Left ventricle myocardium superior (tissue), 1 donor: Measurements from ENCODE around the gene MYNN. TPM values are rescaled to one million over a fixed set of nuclear protein-coding genes. Genes with fewer than 3 reads are reported as not detected.
"Not testable (repeated sequence)": the region's sequence is repeated elsewhere in the genome, so short reads cannot be mapped to it uniquely, and the experiment has no call there.

Experiments used
- ATAC-seq: fragments of 200-7000 bp; cut with Tn5 transposase; one replicate; pipeline ENCODE4 v1.9.1; 2020; ENCODE audit warnings: mild to moderate bottlenecking, moderate library complexity
- DNase-seq: peaks from one replicate; pipeline ENCODE4 v3.0.0-alpha.2; 2020
- intact Hi-C: fragments of 100-400 bp; cut with micrococcal nuclease; formaldehyde crosslinking; loops from one replicate; pipeline ENCODE4 v1.11.0; 2022
- long read RNA-seq: library from polyadenylated mRNA; unstranded; transcript quantifications from one replicate; pipeline ENCODE4 v2.0.0, GENCODE V29; 2021
- total RNA-seq: library from RNA; stranded (reverse); fragmentation: NEBNext Ultra II Directional; extraction: Animal tissue kit (Norgen Biotek cat#: 25700); gene quantifications from one replicate; pipeline ENCODE4 v1.2.1, GENCODE V29; 2021
- donor health status: DM: no; HTN: yes; CAD: no; lungs with severe emphysema.

Gene MYNN
- total RNA-seq = 13.2 TPM
- long read RNA-seq, full-length matches to known transcripts = 13 of 21 reads
- long read RNA-seq, partial matches to known transcripts = 2 of 21 reads
- long read RNA-seq, other reads (novel, unspliced or antisense) = 6 of 21 reads

DNA sequence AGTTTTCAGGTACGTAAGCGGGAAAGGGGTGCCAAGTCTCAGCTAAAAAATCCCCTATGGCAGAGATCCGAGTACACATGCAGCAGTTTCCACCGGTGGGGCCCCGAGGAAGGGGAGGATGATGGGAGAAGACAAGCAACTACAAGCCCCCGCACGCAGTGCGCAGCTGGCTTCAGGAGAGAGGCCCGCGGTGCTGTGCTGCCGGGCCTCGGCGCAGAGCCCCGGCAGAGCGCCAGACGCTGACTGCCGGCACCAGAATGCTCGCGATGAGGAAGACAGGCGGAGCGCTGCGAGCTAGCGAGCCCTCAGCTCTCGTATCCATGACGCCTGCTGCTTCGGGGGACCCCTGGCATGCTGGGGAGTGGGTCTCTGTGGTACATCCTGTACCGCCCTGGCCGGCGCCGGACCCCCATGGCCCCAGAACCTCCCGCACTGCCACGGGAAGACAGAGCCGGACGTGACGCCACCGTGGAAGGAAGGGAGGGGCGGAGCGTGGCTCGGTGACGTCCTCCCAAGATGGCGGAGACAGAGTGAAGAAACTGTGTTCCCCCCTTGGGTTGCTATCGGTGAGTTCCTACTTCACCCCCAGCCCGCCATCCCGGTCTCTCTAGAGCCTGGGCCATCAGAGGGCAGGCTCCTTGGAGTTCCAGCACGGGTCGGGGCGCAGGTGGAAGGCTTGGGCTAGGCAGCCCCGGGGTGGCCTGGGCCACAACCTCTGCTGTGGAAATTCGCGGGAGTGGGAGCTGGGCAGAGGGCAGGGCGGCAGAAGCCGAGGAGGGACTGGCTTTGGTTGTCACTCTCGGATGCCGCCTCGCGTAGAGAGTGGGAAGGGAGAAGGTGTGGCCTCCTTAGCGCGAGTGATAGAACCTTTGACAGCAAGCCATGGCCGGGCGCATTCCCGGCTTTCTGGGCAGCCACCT is at the start of gene MYNN:
MYNN (plus strand) TSS at position 500 of the 920 bp plus-strand sequence. CDS start 900 bp downstream, outside the sequence.
- ATAC-seq (peak; percentile 94), DNase-seq (peak; percentile 94)
- intact Hi-C loops = no loop called here

- ATAC-seq, intact Hi-C loops, DNase-seq: not testable (repeated sequence)
These were observed 41.3 kb upstream of the MYNN start for GRCh38 chr3:169731857-169732256.

DNA sequence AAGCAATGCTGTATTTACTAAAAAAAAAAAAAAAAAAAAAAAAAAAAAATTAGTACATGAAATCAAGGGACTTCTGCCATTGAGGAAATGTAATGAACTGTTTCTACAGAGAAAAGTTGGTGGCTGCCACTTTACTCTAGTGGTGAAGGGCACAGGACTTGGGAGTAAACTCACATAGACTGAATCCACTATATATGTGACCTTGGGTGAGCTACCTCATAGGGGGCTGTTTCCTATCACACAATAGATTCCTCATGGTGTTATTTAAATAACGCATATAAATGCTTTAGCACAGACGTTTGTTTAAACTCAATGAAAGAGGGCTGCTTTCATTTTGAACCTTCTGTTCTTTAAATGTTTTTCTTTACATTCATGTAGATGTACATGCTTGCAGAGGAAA is 34.1 kb upstream of the MYNN start:
- ATAC-seq = no peak
- intact Hi-C loops = no loop called here
- no peak for DNase-seq

DNA sequence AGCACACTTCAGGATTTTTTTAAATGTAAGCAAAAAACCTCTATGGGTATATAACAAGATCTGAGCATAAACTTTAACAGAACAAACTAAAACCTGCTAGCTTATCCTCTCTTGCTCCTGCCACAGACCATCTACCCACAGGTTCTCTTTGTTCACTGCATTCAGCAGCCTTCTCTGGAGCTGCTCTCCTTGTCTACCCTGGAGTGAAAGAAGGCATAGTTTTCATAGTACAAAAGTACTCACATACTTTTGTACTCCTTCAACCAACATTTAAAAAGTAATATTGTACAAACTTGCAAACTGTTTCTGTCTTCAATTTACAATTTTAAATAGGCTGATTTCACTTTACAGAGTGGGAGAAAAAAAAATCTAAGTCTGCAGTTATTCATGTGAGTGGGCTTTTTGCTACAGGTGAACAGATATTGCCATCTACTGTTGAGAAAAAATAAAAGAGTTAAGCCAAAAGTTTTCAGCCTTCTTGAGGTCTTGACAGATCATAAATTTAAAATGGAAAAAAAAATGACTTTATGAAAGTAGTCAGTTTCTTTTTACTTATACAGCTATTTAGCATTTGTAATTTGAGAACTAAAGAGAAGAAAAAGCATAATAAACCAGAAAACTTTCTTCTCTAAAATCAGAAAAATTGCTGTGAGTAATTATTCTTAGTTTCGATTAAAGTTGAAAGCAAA is 28.7 kb upstream of the MYNN start:
- ATAC-seq (no peak), DNase-seq (no peak)
- intact Hi-C loops = no loop called here

DNA sequence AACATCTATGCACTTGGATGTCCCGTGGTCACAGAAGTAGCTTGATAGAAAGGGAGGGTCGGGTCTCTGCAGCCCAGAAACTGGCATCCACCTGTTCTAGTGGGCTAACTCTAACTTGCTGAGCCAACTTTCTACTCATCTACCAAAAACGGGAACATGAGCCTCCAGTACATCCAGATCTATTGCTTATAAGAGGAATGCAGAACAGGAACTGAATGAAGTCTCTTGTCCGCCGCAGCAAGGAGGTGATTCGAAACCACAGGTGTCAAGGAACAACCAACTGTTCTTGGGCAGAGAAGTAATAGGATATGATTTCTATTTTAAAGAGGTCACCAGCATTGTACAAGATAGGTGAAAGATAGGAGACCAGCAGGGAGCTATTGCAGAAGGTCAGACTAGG is 26.3 kb upstream of the MYNN start:
- ATAC-seq = no peak
- intact Hi-C loops = no loop called here
- DNase-seq = no peak

DNA sequence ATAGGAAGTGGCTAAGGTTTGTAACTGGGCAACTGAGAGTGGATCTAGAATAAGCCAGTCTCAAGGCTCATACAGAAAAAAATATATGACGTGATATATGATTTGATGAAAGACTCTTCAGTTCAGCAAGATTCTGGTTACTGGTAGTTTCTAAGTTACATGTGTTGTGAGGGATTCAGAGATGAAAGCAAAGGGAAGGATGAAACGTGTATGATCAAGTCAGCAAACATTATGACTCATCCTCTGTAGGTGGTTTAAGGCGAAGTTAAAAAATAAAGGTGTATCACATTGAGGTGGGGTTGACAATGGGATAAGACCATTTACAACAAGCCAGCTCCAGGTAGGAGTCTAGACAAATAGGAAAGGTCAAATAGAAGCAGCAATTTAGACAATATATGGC is 24.5 kb upstream of the MYNN start:
- ATAC-seq = no peak
- intact Hi-C loops = no loop called here
- DNase-seq = no peak

DNA sequence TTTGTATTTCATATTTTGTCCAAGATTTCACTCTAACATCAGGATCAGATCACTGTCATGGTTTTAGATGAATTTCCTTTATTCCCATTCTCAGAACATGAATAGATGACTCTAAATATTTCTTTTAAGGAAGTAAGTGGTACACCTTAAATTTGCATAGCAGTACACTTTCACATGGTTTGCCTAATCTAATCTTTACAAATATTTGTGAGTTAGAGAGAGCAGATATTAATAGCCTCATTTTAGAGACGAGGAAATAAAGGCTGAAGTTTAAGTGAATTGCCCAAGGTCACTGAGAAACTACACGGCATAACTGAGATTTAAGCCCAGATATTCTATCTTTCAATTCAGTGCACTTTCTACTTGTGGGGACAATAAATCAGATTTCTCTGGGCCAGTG is 22.5 kb upstream of the MYNN start:
- intact Hi-C loops = no loop called here
- ATAC-seq (no peak), DNase-seq (no peak)

GRCh38 chr3:169751875-169752274 is 21.3 kb upstream of the MYNN start:
- DNase-seq (no peak), ATAC-seq (no peak)
- intact Hi-C loops = no loop called here

DNA sequence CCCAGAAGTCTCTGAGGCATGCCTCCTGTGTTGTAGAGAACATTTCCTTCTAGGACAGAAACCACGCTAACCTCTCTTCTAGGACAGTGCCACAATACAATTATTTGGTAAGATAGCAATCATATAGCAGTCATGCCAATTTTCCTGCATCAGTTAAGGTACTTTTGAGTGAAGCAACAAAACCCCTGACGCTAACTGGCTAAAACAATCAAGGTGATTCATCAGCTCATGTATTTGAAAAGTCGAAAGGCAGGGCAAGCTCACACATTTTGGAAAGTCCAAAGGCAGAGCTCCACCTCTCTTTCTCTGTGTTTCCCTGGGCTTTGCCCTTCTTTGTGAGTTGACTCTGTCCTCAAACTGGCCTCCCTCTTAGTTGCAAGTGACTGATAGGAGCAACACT is 18.5 kb upstream of the MYNN start:
- no peak for DNase-seq
- ATAC-seq = no peak
- intact Hi-C loops = no loop called here

- ATAC-seq (no peak), DNase-seq (no peak)
- intact Hi-C loops = no loop called here
These were observed 17.7 kb upstream of the MYNN start for GRCh38 chr3:169755488-169755887.

- intact Hi-C loops = no loop called here
- DNase-seq (no peak), ATAC-seq (no peak)
These were observed 14.7 kb upstream of the MYNN start for GRCh38 chr3:169758359-169758994.

GRCh38 chr3:169759256-169759655 is 13.9 kb upstream of the MYNN start:
- intact Hi-C loops = no loop called here
- DNase-seq (no peak), ATAC-seq (no peak)

DNA sequence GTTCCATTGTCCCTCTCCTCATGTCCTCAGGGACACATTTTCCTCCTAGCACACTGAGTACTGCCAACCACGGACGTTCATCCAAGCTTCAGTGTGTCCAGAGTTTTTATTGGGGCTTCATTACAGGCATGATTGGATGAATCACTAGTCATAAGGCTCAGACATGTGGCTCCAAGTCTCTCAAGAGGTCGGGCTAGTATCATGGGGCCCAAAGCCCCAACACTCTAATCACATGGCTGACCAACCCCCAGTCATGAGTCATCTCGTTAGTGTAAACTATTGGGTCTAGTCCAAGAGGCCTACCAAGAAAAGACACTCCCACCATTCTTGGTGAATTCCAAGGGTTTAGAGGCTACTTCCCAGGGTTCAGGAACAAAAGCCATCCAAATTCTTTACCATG is 12.7 kb upstream of the MYNN start:
- intact Hi-C loops = no loop called here
- ATAC-seq = no peak
- no peak for DNase-seq

DNA sequence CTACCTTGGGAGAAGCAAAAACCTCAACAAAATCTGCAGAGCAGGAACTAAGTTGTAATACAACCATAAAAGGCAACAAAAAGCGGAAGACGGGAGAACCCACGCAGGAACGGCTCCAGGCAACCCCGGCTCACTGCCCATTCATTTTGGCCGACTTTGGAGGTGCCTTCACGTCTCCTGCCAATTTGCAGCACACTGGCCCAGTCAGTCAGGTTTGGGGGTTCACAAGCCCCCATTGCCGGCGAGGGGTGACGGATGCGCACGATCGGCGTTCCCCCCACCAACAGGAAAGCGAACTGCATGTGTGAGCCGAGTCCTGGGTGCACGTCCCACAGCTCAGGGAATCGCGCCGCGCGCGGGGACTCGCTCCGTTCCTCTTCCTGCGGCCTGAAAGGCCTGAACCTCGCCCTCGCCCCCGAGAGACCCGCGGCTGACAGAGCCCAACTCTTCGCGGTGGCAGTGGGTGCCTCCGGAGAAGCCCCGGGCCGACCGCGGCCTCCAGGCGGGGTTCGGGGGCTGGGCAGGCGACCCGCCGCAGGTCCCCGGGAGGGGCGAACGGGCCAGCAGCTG is 8.8 kb upstream of the MYNN start:
- ATAC-seq = peak; percentile 70
- intact Hi-C loops = no loop called here
- peak; percentile 76 for DNase-seq

GRCh38 chr3:169764882-169765612 is 8.1 kb upstream of the MYNN start, which contains the start of gene TERC:
TSS of gene TERC (minus strand) at chr3:169765060.
- intact Hi-C loops = no loop called here
- ATAC-seq (peak; percentile 96), DNase-seq (peak; percentile 94)

GRCh38 chr3:169769287-169770181 is 3.7 kb upstream of the MYNN start, which contains the start of gene ACTRT3:
TSS of gene ACTRT3 (minus strand) at chr3:169769561. CDS start at chr3:169769520, 41 bp downstream.
- intact Hi-C loops = no loop called here
- ATAC-seq (peak; percentile 6), DNase-seq (peak; percentile 84)

DNA sequence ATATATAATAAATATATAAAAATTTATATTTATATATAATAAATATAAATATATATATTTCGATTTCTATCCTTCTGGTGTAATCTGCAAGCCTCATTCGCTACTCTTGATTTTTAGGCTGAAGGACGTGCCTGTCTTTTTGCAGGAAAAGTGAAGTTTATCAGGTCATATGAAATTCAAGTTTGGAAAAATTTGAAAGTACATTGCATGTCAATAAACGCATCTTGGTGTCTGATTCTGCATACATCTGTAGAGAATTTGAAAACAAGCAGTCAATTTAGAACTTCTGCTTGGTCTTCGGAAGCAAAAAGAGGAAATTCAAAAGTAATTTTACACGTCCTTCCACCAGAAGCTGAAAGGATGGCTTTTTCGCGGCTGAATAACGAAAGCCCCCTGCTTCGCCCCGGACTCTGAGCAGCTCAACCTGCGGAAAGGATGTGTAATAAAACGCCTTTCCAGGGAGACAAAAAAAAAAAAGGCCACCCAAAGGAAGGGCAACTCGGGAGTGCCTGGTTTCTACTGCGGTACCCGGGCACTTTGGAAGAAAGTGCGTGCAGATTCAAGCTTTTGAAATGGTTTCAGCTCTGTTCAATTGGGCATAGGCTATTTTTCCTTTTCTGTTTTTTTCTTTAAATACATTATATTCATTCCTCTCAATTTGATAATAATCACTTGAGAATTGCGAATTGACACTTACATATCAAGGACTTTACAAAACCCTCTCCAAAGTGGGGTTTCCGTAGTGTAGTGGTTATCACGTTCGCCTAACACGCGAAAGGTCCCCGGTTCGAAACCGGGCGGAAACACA is 1.5 kb upstream of the MYNN start:
- intact Hi-C loops = no loop called here
- DNase-seq (peak; percentile 59), ATAC-seq (peak; percentile 40)
